Measurements from ENCODE around the gene KCTD1. TPM values are rescaled to one million over a fixed set of nuclear protein-coding genes. Genes with fewer than 3 reads are reported as not detected.

The KCTD1 gene
- total RNA-seq, 6 experiments from 2014 or later, result 2.9 to 6.8 (median 4.8) TPM

DNA sequence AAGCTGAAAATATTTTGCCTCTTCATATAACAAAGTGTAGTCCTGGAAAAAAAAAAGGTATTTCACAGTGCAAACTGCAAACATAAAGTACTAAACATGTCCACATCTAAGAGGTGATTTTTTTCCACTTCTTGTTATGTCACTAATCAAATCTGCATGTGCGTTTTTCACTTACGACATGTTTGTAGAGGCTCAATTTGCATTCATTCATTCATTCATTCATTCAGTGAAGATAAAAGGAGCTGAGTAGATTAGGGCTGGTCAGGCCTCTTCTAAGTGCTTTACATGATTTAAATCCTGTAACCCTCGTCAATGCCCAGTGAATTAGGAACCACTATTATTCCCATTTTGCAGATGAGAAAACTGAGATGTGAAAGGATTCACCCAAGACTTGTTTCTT is 88.5 kb downstream of the KCTD1 start:
- Histone ChIP-seq H3K4me1 (no peaks in the 10 kb centered on the region), H3K27ac (no peak overlapping the region), H3K9me3 (no peaks in the 10 kb centered on the region), H3K36me3 (no peaks in the 10 kb centered on the region), H3K27me3 (no peaks in the 10 kb centered on the region), H3K4me3 (no peak overlapping the region)
- 92% methylated on average over 3 of the region's 3 CpGs for WGBS (ENCODE audit: insufficient coverage, low coverage, low lambda C conversion rate, missing lambda C conversion rate)
- no peak for DNase-seq
- no peak for ATAC-seq
- intact Hi-C loops (cut with DNase I), result no loop called here
- no peak for TF ChIP-seq POLR2A (IDR thresholded peaks at IDR 0.05)
- TF ChIP-seq, protein P1, sequence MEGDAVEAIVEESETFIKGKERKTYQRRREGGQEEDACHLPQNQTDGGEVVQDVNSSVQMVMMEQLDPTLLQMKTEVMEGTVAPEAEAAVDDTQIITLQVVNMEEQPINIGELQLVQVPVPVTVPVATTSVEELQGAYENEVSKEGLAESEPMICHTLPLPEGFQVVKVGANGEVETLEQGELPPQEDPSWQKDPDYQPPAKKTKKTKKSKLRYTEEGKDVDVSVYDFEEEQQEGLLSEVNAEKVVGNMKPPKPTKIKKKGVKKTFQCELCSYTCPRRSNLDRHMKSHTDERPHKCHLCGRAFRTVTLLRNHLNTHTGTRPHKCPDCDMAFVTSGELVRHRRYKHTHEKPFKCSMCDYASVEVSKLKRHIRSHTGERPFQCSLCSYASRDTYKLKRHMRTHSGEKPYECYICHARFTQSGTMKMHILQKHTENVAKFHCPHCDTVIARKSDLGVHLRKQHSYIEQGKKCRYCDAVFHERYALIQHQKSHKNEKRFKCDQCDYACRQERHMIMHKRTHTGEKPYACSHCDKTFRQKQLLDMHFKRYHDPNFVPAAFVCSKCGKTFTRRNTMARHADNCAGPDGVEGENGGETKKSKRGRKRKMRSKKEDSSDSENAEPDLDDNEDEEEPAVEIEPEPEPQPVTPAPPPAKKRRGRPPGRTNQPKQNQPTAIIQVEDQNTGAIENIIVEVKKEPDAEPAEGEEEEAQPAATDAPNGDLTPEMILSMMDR (IDR thresholded peaks at IDR 0.05), result no peak

DNA sequence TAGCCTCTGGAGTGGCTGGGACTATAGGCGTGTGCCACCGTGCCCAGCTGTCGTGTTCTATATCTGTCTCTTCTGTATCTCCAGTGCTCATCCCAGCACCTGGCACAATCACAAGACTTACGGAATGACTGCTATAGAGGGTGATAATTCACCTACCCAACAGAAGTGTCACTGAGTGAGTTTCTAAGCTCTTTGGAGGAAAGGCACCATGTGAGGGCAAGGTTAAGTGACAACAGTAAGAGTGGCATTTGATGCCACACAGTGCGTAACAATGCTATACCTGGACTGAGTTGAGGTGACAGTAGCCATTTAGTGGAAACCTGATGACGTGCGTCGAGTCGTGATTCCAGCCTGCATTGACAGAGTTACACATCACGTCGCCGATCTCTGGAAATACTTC is 89.0 kb downstream of the KCTD1 start:
- no peak for ATAC-seq
- no peak for TF ChIP-seq POLR2A (IDR thresholded peaks at IDR 0.05)
- TF ChIP-seq, protein P1 (IDR thresholded peaks at IDR 0.05), result no peak
- no peaks in the 10 kb centered on the region for H3K4me1 ChIP-seq
- no peak overlapping the region for H3K27ac ChIP-seq
- intact Hi-C loops (cut with DNase I), result no loop called here
- H3K36me3 ChIP-seq, result no peaks in the 10 kb centered on the region
- H3K4me3 ChIP-seq, result no peak overlapping the region
- H3K9me3 ChIP-seq, result no peaks in the 10 kb centered on the region
- H3K27me3 ChIP-seq, result no peaks in the 10 kb centered on the region
- 94% methylated on average over 10 of the region's 12 CpGs for WGBS (ENCODE audit: insufficient coverage, low coverage, low lambda C conversion rate, missing lambda C conversion rate)
- no peak for DNase-seq

DNA sequence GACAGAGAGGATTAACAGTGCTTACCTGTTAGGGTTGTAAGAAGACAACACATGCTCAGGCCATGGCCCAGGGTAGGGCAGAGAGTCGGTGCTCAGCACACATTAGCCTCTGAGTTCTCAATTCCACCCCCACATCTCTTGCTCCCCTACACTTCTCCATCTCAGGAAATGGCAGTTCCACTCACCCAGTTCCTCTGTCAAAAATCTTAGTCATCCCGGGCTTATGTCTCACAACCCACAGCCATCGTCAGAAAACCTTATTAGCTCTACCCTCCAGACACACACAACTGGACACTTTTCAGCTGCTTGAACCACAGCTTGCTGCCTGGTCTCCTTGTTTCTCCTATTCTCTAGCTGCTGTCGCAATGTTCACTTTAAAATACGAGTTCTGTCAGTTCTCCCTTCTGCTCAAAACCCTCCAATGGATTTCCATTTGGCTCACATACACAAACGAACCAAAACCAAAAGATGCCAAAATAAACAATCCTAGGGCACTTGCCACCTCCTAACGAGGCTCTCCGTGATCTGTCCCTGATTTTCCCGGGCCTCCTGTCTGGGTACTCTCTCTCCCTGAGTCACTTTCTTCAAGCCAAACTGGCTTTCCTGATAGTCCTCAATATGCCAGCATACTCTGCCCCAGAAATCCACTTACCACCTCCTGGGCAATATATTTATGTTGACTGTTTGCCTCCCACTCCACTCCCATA is 89.7 kb downstream of the KCTD1 start:
- WGBS (ENCODE audit: insufficient coverage, low coverage, low lambda C conversion rate, missing lambda C conversion rate), result 63% methylated on average over 9 of the region's 9 CpGs
- H3K4me1 ChIP-seq, result no peaks in the 10 kb centered on the region
- H3K27me3 ChIP-seq, result no peaks in the 10 kb centered on the region
- no peak overlapping the region for H3K27ac ChIP-seq
- intact Hi-C loops (cut with DNase I), result no loop called here
- ATAC-seq, result no peak
- no peak overlapping the region for H3K4me3 ChIP-seq
- TF ChIP-seq, protein P1 (IDR thresholded peaks at IDR 0.05), result no peak
- TF ChIP-seq POLR2A (IDR thresholded peaks at IDR 0.05), result no peak
- no peak for DNase-seq
- H3K9me3 ChIP-seq, result no peaks in the 10 kb centered on the region
- H3K36me3 ChIP-seq, result no peaks in the 10 kb centered on the region

DNA sequence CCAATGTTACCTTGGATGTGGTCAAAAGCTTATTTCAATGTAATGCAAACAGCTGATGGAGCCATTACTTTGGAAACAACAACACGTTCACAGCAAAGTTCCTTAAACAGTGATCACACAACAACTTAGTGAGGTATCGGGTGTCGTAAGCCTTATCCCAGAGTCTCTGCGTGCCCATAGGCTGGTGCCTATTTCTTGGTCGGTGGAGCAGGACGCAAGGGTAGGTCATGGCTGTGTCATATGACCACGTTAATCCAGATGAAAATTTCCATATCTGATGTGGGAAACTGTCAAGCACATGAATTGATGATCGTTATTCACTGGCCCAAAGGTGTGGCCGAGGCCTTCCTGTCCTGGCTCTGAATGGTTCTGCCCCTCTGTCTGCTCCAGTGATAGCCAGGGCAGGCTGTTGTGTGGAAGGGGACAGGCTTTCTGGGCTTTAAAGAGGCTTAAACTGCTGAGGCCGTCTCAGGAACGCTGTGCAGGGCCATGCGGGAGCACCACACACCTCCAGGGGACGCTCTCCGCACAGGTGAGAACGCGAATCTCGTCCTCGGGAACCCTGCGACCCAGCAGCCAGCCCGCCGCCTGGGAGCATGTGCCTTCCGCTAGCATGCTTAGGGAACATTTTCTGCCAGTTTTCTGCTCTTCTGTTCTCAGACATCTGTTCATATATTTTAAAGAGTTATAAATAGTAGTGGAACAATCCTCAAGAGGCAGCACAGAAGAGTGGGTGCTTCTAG is 90.6 kb downstream of the KCTD1 start:
- Histone ChIP-seq H3K4me3 (no peak overlapping the region), H3K27me3 (no peaks in the 10 kb centered on the region), H3K36me3 (no peaks in the 10 kb centered on the region), H3K27ac (no peak overlapping the region), H3K4me1 (peaks cover 0 to 4% (median 0%) of the 10 kb centered on the region in 4 donors), H3K9me3 (no peaks in the 10 kb centered on the region)
- no peak for TF ChIP-seq POLR2A (IDR thresholded peaks at IDR 0.05)
- TF ChIP-seq, protein P1 (IDR thresholded peaks at IDR 0.05), result no peak
- 90% methylated on average over 16 of the region's 22 CpGs for WGBS (ENCODE audit: insufficient coverage, low coverage, low lambda C conversion rate, missing lambda C conversion rate)
- intact Hi-C loops (cut with DNase I), result no loop called here
- ATAC-seq (no peak), DNase-seq (no peak)
